Measurements from ENCODE around the gene MMD2.

The MMD2 gene

GRCh38 chr7:4959893-4960292 lies 906 bp upstream of the MMD2 start:
- in situ Hi-C loops (cut with MboI; ENCODE audit: low sequenced_read_pairs), result no loop called here

DNA sequence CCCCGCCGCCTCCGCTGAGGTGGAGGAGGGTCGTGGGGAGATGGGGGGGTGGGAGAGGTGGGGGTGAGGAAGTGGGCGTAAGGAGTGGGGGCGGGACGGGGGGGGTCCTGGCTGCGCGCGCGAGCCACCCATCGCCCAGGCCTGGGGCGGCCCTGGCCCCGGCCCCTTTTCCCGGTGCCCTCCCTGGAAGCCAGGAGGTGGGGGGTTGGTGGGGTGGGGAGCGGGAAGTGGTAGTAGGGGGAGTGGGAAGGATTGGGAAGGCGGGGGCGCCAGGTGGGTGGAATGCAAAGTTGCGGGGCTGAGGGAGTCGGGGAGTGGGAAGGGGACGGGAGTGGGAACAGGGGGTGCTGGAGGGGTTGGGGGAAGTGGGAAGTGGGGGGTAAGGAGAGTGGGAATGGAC lies 319 bp upstream of the MMD2 start:
- in situ Hi-C loops (cut with MboI; ENCODE audit: low sequenced_read_pairs), result no loop called here

- in situ Hi-C loops (cut with MboI; ENCODE audit: low sequenced_read_pairs), result no loop called here
Measured at GRCh38 chr7:4957847-4958476, 1.0 kb downstream of the MMD2 start.

DNA sequence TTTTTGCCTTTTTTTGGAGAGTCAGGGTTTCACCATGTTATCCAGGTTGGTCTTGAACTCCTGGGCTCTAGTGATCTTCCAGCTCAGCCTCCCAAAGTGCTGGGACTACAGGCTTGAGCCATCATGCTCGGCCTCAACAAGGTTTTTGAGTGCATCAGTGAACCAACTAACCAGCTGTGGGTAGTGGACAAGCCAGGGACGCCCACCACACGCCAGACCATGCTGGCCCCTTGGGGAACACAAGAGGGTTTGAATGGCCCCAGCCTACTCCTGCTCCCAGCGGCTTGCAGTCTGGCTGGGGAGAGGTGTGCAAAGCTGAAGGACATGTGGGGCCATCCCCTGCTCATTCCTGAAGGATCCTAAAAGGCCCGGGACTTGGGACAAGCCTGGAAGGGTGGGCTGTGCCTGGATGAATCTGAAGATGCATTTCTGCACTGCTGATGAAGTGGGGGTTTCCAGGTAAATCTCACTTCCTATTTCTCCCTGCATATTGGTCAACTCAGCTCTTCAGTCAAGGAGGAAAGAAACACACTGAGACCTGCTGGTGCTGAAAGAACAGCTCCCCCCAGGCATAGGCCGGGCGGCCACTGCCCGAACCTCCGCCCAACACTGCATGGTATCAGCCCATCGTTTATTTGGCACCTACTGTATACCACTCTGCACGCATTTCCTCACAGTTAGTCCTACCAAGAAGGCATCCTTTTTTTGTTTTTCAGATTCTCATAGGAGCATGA lies 6.9 kb downstream of the MMD2 start:
- in situ Hi-C loops (cut with MboI; ENCODE audit: low sequenced_read_pairs), result no loop called here

GRCh38 chr7:4951304-4951703 lies 7.7 kb downstream of the MMD2 start:
- in situ Hi-C loops (cut with MboI; ENCODE audit: low sequenced_read_pairs), result no loop called here

- in situ Hi-C loops (cut with MboI; ENCODE audit: low sequenced_read_pairs), result no loop called here
Measured at GRCh38 chr7:4948402-4948801, 10.6 kb downstream of the MMD2 start.

GRCh38 chr7:4945949-4946348 lies 13.0 kb downstream of the MMD2 start:
- in situ Hi-C loops (cut with MboI; ENCODE audit: low sequenced_read_pairs), result no loop called here

DNA sequence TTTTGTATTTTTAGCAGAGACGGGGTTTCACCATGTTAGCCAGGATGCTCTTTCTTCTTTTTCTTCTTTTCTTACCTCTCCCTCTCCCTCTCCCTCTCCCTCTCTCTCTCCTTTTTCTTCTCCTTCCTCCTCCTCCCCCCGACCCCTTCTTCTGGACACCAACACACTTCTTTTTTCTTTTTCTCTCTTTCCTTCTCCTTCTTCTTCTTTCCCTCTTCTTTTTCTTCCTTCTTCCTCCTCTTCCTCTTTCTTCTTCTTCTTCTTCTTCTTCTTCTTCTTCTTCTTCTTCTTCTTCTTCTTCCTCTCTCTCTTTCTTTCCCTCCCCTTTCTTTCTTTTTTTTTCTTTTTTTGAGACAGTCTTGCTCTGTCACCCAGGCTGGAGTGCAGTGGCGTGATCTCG lies 14.0 kb downstream of the MMD2 start:
- in situ Hi-C loops (cut with MboI; ENCODE audit: low sequenced_read_pairs), result no loop called here

DNA sequence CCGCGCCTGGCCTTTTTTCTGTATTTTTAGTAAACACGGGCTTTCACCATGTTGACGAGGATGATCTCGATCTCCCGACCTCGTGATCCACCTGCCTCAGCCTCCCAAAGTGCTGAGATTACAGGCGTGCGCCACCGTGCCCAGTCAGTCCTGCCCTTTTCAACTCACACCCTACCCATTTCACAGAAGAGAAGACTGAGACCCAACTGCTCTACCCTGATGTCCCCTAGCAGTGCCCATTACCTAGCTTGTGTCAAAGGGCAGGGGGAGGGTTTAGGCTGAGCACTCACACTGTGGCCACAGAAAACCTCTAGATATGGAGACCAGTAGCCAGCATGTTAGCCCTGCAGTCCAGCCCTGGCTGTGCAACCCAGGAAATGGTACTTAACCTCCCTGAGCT lies 15.7 kb downstream of the MMD2 start:
- in situ Hi-C loops (cut with MboI; ENCODE audit: low sequenced_read_pairs), result no loop called here

DNA sequence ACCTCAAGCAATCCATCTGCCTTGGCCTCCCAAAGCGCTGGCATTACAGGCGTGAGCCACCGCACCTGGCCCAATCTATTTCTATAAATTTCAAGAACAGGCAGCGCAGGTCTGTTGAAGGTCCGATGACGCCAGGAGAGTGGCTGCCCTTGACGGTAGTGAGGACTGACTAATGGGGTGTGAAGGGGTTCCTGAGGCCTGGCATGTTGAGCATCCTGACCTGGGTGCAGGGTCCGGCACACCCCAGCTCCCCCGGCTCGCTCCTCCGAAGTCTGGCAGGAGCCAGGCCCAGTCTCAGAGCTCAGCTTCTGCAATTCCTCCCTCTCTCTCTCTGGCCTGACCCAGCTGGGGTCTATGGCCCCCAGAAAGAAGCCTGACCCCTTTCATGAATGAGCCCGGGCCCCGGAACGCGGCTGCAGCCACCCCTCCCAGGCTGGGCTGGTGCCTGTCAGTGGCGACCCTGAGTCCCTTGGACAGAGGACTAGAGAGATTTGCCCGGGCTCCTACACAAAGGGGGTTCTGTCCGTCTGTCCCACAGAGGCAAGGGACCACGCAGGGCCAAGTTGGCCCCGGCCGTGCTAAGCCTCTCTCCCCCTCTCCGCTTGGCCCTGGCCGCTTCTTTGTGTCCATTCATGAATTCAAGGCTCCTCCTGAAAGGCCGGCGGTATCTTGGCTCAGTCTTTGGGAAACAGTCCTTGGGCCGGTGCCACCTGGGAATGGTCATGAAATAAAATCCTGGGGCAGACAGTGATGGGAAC lies 18.8 kb downstream of the MMD2 start:
- in situ Hi-C loops (cut with MboI; ENCODE audit: low sequenced_read_pairs), result no loop called here

DNA sequence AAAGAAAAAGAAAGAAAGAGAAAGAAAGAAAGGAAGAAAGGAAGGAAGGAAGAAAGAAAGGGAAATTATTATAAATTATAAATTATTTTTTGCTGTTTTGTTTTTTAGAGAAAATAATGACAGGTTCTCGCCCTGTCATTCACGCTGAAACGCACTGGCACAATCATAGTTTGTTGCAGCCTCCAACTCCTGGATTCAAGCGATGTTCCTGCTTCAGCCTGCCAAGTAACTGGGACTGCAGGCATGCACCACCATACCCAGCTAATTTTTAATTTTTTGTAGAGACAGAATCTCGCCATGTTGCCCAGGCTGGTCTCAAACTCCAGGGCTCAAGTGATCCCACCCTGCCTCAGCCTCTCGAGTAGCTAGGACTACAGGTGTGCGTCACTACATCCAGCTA lies 21.6 kb downstream of the MMD2 start:
- in situ Hi-C loops (cut with MboI; ENCODE audit: low sequenced_read_pairs), result no loop called here

DNA sequence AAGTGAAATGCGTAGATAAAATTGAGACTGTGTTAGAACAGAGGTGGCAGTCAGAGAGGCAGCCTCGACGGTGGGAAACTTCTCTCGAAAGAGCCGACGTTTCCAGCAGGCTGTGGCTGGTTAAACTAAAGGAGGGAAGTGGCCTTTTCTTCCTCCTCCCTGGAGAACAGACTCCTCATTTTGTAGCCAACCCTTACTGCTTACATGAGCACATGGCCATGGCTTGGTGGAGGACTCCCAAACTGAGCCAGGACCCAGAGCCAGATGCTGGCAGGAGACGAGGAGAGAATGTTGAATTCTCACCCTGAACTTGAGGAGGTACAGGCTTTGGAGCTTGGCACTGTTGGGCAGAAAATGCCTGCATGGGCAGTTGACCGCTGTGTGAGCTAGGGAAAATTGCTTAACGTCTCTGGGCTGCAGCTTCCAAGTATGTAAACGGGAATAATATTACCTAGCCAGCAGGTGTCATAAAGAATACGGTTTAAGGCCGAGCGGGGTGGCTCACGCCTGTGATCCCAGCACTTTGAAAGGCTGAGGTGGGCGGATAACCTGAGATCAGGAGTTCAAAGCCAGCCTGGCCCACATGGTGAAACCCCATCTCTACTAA lies 24.5 kb downstream of the MMD2 start:
- in situ Hi-C loops (cut with MboI; ENCODE audit: low sequenced_read_pairs), result no loop called here

DNA sequence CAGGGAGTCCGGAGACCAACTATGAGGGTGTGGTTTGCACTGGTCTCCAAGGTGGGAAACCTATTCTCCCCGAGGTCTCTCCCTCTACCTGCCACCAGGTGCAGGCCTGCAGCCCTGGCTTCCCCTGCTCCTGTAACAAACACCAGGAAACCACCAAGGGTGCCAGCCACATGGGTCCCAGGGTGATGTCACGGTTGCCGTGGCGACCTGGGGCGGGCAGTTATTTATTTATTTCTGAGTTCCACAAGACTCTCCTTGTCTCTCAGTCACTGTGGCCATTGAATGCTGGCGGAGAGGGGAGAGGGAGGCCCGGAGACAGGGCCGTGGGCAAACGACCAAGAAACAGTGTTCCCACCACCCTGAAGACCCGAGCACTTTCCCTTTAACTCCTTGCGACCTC lies 27.0 kb downstream of the MMD2 start:
- in situ Hi-C loops (cut with MboI; ENCODE audit: low sequenced_read_pairs), result no loop called here

DNA sequence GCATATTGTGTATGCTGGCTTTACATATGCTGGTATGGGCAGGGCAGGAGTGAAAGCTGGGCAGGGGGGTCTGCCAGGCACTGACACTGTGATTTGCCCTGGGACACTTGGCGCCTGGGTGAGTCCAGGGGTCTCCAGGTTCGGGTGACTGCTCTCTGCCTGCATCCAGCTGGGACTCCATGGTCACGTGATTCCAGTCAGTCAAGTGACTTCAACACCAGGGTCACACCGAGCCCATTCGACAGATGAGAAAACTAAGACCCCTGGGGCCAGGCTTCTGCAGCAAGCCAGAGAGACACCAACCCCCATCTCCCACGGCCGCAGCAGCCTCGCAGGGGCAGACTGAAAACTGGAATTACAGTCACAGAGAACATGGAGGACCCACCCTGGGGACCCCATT lies 30.0 kb downstream of the MMD2 start:
- in situ Hi-C loops (cut with MboI; ENCODE audit: low sequenced_read_pairs), result no loop called here

- in situ Hi-C loops (cut with MboI; ENCODE audit: low sequenced_read_pairs), result no loop called here
Measured at GRCh38 chr7:4928445-4928844, 30.5 kb downstream of the MMD2 start.

GRCh38 chr7:4919969-4920766 lies 38.8 kb downstream of the MMD2 start:
- in situ Hi-C loops (cut with MboI; ENCODE audit: low sequenced_read_pairs), result no loop called here

DNA sequence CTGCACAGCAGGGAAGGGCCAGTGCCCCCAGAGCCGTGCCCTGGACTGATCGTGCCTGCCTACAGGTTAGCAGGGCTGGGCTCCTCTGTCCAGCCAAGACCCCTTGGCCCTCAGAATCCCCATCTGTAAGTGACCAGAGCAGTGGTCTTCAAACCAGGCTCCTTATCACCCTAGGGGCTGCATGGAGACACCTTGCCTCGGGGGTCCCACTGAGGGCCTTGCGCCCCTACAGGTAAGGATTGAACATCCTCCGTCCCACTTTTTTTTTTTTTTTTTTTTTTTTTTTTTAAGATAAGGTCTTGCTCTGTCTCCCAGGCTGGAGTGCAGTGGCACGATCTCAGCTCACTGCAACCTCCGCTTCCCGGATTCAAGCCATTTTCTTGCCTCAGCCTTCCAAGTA lies 42.9 kb downstream of the MMD2 start:
- in situ Hi-C loops (cut with MboI; ENCODE audit: low sequenced_read_pairs), result no loop called here

- in situ Hi-C loops (cut with MboI; ENCODE audit: low sequenced_read_pairs), result no loop called here
Measured at GRCh38 chr7:4911111-4911828, 47.7 kb downstream of the MMD2 start.

DNA sequence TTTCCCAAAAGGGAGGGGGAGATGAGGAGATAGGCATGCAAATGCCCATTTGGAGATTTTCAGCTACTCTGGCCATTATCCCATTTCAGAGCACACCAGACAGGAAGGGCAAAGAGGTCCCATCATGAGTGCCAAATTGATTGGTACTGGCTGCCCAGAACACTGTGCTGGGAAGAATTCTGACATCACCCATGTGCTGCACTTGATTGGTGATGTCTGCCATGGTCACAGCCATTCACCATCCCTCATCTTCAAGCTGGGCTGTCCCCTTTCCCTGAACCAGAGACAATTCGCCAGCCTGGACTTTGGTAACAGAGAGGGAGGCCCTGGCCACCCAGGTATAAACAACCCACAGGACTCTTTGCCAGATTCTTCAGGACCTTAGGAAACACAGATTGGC lies 52.3 kb downstream of the MMD2 start:
- in situ Hi-C loops (cut with MboI; ENCODE audit: low sequenced_read_pairs), result no loop called here

DNA sequence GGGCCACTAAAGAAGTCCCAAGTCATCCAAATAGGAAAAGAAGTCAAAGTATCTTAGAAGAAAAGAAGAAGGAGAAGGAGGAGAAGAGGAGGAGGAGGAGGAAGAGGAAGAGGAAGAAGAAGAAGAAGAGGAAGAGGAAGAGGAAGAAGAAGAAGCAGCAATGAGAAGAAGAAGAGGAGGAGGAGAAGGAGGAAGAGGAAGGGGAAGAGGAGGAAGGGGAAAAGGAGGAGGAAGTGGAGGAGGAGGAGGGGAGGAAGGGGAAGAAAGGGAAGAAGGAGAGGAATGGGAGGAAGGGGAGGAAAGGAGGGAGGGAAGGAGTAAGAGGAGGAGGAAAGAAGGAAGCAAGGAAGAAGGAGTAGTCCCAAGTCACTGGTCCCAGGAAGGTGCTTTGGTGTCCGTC lies 53.8 kb downstream of the MMD2 start:
- in situ Hi-C loops (cut with MboI; ENCODE audit: low sequenced_read_pairs), result no loop called here
